SK-N-SH treated with all-trans-retinoic acid at 6 μM for 48 hours (cell line): ENCODE data around the gene HASPIN.

ENCODE experiments used
- ARNTL ChIP-seq: fragments of 450-650 bp; formaldehyde crosslinking; IDR thresholded peaks from 2 replicates; pipeline ENCODE4 v1.5.0; 2020; ENCODE audit warnings: low read depth, mild to moderate bottlenecking, moderate library complexity, borderline replicate concordance
- BACH2 ChIP-seq: fragments of 250-450 bp; sonication (Bioruptor Pico); IDR thresholded peaks from 2 replicates; pipeline ENCODE4 v1.9.0; 2021; ENCODE audit warnings: mild to moderate bottlenecking, borderline replicate concordance
- CSDC2 ChIP-seq: fragments of 250-450 bp; sonication (Bioruptor Pico); IDR thresholded peaks from 2 replicates; pipeline ENCODE4 v1.5.0; 2020; ENCODE audit warnings: mild to moderate bottlenecking, moderate library complexity
- PPARA ChIP-seq: fragments of 250-450 bp; sonication (Bioruptor Pico); IDR thresholded peaks from 2 replicates; pipeline ENCODE4 v1.5.0; 2020; ENCODE audit warnings: mild to moderate bottlenecking, borderline replicate concordance
- ZC3H10 ChIP-seq: fragments of 250-450 bp; sonication (Bioruptor Pico); IDR thresholded peaks from 2 replicates; pipeline ENCODE4 v1.5.1; 2021; ENCODE audit warnings: mild to moderate bottlenecking, moderate library complexity
- ZFP3 ChIP-seq: fragments of 250-450 bp; sonication (Bioruptor Pico); IDR thresholded peaks from 2 replicates; pipeline ENCODE4 v1.5.0; 2020; ENCODE audit warnings: mild to moderate bottlenecking, moderate library complexity
- ZFP30 ChIP-seq: fragments of 450-650 bp; formaldehyde crosslinking; IDR thresholded peaks from 2 replicates; pipeline ENCODE4 v1.5.0; 2022; ENCODE audit warnings: mild to moderate bottlenecking, moderate library complexity
- ZNF565 ChIP-seq: fragments of 450-650 bp; formaldehyde crosslinking; conservative IDR thresholded peaks from 2 replicates; pipeline ENCODE4 v1.5.0; 2020; ENCODE audit warnings: low read depth, mild to moderate bottlenecking, moderate library complexity
- ZNF70 ChIP-seq: fragments of 450-650 bp; formaldehyde crosslinking; IDR thresholded peaks from 2 replicates; pipeline ENCODE4 v1.5.0; 2020; ENCODE audit warnings: mild to moderate bottlenecking, moderate library complexity
- ZNF8 ChIP-seq: fragments of 450-650 bp; formaldehyde crosslinking; IDR thresholded peaks from 2 replicates; pipeline ENCODE4 v1.5.0; 2020; ENCODE audit warnings: mild to moderate bottlenecking, moderate library complexity
- TF ChIP-seq, protein P1 (sequence below): fragments of 250-450 bp; sonication (Bioruptor Pico); IDR thresholded peaks from 2 replicates; pipeline ENCODE4 v1.5.1; 2021; ENCODE audit warnings: mild to moderate bottlenecking, moderate library complexity
- TF ChIP-seq, protein P2 (sequence below): fragments of 250-450 bp; sonication (Bioruptor Pico); IDR thresholded peaks from 2 replicates; pipeline ENCODE4 v1.8.0; 2020; ENCODE audit warnings: mild to moderate bottlenecking, moderate library complexity, borderline replicate concordance
- TF ChIP-seq, protein P3 (sequence below): fragments of 250-450 bp; sonication (Bioruptor Pico); IDR thresholded peaks from 2 replicates; pipeline ENCODE4 v1.8.0; 2021; ENCODE audit warnings: low read depth, mild to moderate bottlenecking, moderate library complexity, borderline replicate concordance

DNA sequence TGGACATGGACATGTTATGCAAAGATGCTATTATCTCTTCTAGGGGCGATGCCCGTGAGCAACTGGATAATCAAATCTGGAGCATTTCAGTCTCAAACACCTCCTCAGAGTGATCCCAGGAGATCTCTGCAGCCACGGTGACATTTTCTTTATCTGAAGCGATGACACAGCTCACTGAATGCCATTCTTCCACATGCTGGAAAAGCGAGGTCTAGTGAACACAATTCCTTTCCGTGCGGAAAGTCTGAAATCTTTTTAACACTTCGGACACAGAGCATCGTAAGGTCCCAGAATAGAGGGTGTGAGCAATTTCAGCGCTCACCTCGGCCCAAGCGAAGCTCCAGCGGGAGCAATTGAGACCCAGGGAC, 531 bp upstream of the HASPIN start:
- no peak for TF ChIP-seq ZNF70 (CRISPR knock-in tag)
- TF ChIP-seq ZFP30 (CRISPR knock-in tag), result no peak
- TF ChIP-seq ZNF8, result no peak
- TF ChIP-seq, protein P1, sequence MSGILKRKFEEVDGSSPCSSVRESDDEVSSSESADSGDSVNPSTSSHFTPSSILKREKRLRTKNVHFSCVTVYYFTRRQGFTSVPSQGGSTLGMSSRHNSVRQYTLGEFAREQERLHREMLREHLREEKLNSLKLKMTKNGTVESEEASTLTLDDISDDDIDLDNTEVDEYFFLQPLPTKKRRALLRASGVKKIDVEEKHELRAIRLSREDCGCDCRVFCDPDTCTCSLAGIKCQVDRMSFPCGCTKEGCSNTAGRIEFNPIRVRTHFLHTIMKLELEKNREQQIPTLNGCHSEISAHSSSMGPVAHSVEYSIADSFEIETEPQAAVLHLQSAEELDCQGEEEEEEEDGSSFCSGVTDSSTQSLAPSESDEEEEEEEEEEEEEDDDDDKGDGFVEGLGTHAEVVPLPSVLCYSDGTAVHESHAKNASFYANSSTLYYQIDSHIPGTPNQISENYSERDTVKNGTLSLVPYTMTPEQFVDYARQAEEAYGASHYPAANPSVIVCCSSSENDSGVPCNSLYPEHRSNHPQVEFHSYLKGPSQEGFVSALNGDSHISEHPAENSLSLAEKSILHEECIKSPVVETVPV (CRISPR knock-in tag), result no peak
- no peak for TF ChIP-seq ZFP3
- TF ChIP-seq CSDC2, result no peak
- TF ChIP-seq, protein P2, sequence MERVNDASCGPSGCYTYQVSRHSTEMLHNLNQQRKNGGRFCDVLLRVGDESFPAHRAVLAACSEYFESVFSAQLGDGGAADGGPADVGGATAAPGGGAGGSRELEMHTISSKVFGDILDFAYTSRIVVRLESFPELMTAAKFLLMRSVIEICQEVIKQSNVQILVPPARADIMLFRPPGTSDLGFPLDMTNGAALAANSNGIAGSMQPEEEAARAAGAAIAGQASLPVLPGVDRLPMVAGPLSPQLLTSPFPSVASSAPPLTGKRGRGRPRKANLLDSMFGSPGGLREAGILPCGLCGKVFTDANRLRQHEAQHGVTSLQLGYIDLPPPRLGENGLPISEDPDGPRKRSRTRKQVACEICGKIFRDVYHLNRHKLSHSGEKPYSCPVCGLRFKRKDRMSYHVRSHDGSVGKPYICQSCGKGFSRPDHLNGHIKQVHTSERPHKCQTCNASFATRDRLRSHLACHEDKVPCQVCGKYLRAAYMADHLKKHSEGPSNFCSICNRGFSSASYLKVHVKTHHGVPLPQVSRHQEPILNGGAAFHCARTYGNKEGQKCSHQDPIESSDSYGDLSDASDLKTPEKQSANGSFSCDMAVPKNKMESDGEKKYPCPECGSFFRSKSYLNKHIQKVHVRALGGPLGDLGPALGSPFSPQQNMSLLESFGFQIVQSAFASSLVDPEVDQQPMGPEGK (CRISPR knock-in tag), result no peak
- no peak for TF ChIP-seq BACH2 (CRISPR knock-in tag)
- TF ChIP-seq ZNF565 (CRISPR knock-in tag), result no peak
- TF ChIP-seq, protein P3, sequence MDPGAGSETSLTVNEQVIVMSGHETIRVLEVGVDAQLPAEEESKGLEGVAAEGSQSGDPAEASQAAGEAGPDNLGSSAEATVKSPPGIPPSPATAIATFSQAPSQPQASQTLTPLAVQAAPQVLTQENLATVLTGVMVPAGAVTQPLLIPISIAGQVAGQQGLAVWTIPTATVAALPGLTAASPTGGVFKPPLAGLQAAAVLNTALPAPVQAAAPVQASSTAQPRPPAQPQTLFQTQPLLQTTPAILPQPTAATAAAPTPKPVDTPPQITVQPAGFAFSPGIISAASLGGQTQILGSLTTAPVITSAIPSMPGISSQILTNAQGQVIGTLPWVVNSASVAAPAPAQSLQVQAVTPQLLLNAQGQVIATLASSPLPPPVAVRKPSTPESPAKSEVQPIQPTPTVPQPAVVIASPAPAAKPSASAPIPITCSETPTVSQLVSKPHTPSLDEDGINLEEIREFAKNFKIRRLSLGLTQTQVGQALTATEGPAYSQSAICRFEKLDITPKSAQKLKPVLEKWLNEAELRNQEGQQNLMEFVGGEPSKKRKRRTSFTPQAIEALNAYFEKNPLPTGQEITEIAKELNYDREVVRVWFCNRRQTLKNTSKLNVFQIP, result no peak
- no peak for TF ChIP-seq PPARA
- no peak for TF ChIP-seq ARNTL
- TF ChIP-seq ZC3H10 (CRISPR knock-in tag), result no peak
